GM19463 (cell line): ENCODE measurements around the gene ZNF587B.
"Not testable (repeated sequence)": the region's sequence is repeated elsewhere in the genome, so short reads cannot be mapped to it uniquely, and the experiment has no call there.

Experiments
- ATAC-seq: cut with Tn5 transposase; IDR thresholded peaks from one replicate; pipeline ENCODE4 v1.9.1; 2021; ENCODE audit warnings: mild to moderate bottlenecking, moderate library complexity; ENCODE audit not compliant: unreplicated experiment

Gene ZNF587B

GRCh38 chr19:57830071-57830602 is at the start of gene ZNF587B:
Gene ZNF587B, plus strand, starts transcription at chr19:57830299. Its CDS starts 230 bp downstream, at chr19:57830529.
- no peak for ATAC-seq

- ATAC-seq, result no peak
Observed at GRCh38 chr19:57786286-57786685, 43.8 kb upstream of the ZNF587B start.

DNA sequence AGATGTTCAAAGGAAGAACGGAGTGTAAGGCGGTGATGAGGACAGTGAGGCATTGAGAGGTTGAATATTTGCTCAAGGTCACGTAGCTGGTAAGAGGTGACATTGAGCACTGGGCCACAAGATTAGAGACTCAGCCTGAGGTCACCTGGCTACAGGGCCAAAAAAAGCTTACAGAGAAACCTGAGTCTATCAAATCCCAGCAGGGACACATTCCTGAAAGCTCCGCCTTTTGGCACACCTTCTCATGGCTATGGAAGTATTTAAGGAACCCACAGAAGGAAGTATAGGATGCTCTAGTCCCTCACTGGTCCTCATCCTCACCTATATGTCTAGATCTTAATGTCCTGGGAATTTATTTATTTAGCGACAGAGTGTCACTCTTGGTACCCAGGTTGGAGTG is 43.2 kb upstream of the ZNF587B start:
- no peak for ATAC-seq

DNA sequence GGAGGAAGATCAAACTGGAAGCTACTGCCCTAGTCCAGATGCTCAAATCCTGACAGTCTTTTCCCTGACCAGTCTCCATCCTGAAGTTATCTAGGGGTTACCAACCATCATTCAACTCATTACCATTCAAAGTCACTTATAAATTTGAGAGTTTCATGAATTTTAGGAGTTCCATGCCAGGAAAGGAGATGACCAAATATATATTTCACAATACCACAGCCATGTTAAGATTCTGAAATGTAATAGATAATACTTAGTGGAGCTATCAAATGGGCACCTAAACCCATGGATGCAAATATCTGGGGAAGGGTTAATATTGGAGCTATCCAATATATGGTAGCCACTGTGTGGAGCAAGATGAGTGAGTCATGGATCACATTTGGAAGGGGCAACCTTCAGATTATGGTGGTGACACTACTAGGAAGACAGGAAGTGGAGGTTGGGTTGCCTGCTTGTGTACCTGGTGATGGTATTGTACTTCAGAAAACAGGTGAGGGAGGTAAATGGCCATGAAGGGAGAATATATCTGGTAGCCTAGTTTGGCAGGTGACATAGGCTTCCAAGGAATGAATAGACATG is 41.9 kb upstream of the ZNF587B start:
- no peak for ATAC-seq

GRCh38 chr19:57789288-57789687 is 40.8 kb upstream of the ZNF587B start:
- ATAC-seq, result no peak

- not testable (repeated sequence) for ATAC-seq
Observed at GRCh38 chr19:57796580-57796979, 33.5 kb upstream of the ZNF587B start.

DNA sequence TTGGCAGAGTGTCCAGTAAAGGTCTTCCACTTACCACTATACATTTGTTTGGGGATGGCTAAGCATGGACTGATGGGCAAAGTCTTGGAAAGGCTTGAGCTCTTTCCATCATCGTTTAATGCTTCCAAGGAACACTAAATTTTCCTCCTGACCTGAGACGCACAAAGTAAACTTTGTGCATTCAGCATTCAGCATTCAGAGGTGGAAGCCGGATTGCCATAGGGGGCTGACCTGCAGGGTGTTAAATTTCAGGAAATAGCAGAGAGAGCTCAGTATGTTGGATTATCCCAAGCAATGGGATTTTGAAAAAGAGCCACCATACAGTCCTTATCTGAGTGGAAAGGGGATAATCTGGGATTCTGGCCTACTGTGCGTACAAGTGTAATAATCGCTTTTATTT is 29.4 kb upstream of the ZNF587B start:
- no peak for ATAC-seq

DNA sequence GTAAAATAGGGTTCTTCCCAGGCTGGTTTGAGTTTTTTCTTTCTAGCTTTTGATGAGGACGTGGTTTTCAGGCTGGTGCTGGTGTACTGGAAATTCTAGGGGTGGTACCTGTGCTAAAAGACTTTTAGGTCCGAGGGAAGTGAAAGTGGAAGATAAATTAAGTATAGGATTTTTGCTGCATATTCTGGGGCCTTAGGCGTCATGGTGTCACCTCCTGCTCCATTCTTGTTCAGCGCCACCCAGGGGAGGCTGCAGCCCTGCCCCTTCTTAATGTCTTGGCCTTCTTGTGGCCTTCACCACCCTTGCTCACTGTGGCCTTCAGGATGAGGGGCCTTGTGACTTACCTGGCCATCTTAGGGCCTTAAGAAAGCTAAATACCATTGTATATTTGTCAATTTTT is 27.8 kb upstream of the ZNF587B start:
- no peak for ATAC-seq

- no peak for ATAC-seq
Observed at GRCh38 chr19:57803265-57803593, 26.9 kb upstream of the ZNF587B start.

GRCh38 chr19:57803594-57804325 is 26.3 kb upstream of the ZNF587B start:
- no peak for ATAC-seq

DNA sequence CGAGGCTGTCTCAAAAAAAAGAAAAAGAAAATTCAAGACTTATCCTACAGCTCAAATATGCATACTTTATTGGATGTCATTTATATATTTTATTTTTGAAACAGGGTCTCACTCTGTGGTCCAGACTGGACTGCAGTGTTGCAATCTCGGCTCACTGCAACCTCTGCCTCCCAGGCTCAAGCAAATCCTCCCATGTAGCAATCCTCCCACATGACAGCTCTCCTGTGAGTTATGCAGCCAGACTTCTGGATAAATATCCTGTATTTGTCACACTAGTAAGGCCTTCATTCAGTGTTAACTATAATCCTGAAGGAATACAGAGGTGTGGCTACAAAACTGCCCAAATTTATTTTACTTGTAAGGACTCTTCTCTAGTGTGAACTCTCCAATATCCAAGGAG is 22.6 kb upstream of the ZNF587B start:
- no peak for ATAC-seq

DNA sequence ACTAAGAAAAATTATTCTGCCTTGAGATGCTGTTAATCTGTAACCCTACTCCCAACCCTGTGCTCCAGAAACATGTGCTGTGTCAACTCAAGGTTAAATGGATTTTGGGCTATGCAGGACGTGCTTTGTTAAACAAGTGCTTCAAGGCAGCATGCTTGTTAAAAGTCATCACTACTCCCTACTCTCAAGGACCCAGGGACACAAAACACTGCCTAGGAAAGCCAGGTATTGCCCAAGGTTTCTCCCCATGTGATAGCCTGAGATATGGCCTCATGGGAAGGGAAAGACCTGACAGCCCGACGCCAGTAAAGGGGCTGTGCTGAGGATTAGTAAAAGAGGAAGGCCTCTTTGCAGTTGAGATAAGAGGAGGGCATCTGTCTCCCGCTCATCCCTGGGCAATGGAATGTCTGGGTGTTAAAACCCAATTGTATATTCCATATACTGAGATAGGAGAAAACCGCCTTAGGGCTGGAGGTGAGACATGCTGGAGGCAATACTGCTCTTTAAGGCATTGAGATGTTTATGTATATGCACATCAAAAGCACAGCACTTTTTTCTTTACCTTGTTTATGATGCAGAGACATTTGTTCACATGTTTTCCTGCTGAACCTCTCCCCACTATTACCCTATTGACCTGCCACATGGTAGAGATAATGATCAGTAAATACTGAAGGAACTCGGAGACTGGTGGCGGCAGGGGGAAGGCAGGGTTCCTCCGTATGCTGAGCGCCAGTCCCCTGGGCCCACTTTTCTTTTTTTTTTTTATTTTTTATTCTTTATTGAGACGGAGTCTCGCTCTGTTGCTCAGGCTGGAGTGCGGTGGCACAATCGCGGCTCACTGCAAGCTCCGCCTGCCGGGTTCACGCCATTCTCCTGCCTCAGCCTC is 19.4 kb upstream of the ZNF587B start:
- not testable (repeated sequence) for ATAC-seq

DNA sequence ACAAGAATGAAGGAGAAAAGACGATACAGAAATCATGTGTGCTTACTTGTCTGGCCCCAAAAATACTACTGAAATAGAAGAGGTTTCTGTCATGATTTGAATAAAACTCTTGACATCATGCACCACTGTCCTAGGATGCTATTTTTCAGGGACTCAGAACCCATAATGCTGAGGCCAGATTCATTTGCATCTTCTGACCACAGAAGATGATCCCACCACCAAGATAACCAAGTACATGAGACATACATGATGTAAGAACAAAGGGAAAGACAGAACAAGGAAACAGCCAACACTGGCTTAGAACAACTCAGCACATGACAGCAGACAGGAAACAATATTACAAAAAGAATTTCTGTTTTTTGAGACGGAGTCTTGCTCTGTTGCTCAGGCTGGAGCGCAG is 17.9 kb upstream of the ZNF587B start:
- ATAC-seq, result no peak

- ATAC-seq, result not testable (repeated sequence)
Observed at GRCh38 chr19:57812975-57813820, 16.9 kb upstream of the ZNF587B start.

- ATAC-seq, result no peak
Observed at GRCh38 chr19:57813919-57814504, 16.1 kb upstream of the ZNF587B start.

DNA sequence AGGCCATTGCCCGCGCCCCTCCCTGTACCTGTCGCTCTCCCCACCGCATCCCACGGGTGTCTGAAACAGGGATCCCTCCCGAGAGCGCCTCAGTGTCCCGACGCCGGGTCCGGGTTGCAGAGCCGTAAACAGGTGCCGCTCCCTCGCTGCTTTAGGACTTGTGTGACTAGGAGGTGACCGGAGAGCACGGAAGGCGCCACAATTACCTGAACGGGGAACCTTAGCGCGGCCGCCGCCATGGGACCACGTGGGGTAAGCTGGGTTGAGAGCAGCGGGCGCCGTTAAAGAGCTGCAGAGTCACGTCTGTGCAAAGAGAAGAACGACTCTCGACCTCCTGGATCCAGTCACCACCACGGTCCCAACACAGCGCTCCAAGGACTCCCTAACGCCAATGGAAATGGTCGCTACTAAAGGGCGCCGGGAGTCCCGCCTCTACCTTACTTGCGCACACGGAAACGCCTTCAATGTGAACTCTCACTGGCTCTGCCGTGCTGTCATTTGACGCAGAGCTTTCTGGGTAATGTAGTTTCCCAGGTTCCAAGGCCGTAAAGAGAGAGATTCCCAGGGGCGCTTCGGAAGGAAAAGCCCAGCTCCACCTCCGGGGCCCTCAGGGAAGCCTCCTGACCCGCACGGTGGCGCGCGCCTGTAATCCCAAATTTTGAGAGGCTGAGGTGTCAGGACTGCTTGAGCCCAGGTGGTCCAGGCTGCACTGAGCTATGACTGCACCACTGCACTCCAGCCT is 15.4 kb upstream of the ZNF587B start, which contains the start of gene ZNF552:
Gene ZNF552 (minus strand): TSS at position 409 of the 742 bp plus-strand sequence. CDS start 170 bp downstream, at position 239.
- ATAC-seq, result peak; percentile 69

DNA sequence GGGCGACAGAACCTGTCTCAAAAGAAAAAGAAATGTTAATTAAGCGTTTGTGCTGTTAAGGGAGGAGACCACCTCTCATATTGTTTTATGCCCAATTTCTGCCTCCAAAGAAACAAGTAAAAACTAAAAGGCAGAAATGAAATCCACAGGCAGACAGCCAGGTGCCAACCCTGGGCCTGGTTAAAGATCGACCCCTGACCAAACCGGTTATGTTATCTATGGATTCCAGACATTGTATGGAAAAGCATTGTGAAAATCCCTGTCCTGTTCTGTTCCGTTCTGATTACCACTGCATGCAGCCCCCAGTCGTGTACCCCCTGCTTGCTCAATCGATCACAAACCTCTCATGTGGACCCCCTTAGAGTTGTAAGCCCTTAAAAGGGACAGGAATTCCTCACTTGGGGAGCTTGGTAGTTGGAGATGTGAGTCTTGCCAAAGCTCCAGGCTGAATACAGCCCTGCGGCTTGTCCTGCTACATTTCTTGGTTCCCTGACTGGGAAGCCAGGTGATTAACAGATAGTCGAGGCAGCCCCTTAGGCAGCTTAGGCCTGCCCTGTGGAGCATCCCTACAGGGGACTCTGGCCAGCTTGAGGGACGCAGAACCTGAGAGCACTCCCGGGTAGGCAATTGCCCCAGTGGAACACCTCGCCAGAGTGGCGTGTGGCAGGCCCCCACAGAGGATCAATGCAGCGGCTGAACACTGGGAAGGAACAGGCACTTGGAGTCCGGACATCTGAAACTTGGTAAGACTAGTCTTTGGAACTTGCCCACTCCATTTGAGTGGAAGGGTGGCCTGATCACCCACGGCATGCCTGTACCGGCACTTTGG is 14.6 kb upstream of the ZNF587B start:
- no peak for ATAC-seq

DNA sequence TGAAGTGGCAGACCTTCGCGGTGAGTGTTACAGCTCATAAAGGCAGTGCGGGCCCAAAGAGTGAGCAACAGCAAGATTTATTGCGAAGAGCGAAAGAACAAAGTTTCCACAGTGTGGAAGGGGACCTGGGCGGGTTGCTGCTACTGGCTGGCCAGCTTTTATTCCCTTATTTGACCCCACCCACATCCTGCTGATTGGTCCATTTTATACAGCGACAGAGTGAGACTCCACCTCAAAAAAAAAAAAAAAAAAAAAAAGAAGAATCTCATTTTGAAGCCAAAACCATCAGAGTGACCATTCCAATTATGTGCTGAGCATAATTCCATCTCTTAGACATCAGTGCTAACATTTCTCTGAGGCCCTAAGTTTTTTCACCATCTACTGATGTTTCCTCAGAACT is 13.4 kb upstream of the ZNF587B start:
- no peak for ATAC-seq

DNA sequence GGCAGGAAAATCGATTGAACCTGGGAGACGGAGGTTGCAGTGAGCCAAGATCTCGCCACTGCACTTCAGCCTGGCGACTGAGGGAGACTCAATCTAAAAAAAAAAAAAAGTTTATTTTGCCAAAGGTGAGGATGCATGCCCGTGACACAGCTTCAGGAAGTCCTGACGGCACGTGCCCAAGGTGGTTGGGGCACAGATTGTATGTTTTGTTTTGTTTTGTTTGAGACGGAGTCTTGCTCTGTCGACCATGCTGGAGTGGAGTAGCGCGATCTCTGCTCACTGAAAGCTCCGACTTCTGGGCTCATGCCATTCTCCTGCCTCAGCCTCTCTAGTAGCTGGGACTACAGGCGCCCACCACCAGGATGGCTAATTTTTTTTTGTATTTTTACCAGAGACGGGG is 12.1 kb upstream of the ZNF587B start:
- no peak for ATAC-seq
